IMR-90 (cell line): ENCODE measurements around the gene DOK1. TPM values are rescaled to one million over a fixed set of nuclear protein-coding genes. Genes with fewer than 3 reads are reported as not detected.

Source experiments
- ATAC-seq: fragments of 200-7000 bp; cut with Tn5 transposase; 2 replicates; pipeline ENCODE4 v1.9.1; 2020; ENCODE audit warnings: low read depth, mild to moderate bottlenecking, moderate library complexity
- BruUV-seq: library from RNA; stranded (reverse); fragments of 400-500 nt; replicated peaks from 2 replicates; lab custom pipeline; 2021; lab: Mats Ljungman, UMichigan
- CTCF ChIA-PET: fragments of 300-600 bp; formaldehyde crosslinking; extraction: SDS; loops from one replicate; lab custom pipeline; 2021; ENCODE audit warnings: antibody characterized with exemption; lab: Yijun Ruan, JAX
- POLR2A ChIA-PET: fragments of 300-600 bp; sonication (Branson Sonifier 250); formaldehyde crosslinking; loops from one replicate; lab custom pipeline; 2022; ENCODE audit warnings: antibody characterized with exemption; ENCODE audit not compliant: unreplicated experiment; lab: Charles Lee
- DNase-seq: peaks from one replicate; pipeline ENCODE4 v3.0.0; 2013
- H2AFZ ChIP-seq: replicated peaks from 2 replicates; pipeline ENCODE3; 2013; ENCODE audit warnings: low read length, mild to moderate bottlenecking; ENCODE audit not compliant: poor library complexity
- H2AK5ac ChIP-seq: 2 replicates; pipeline ENCODE4 v1.6.1; 2013; ENCODE audit warnings: low read depth, low read length, inconsistent platforms
- H2AK9ac ChIP-seq: replicated peaks from 2 replicates; pipeline ENCODE3; 2013; ENCODE audit warnings: mild to moderate bottlenecking, low read depth, low read length, moderate library complexity; ENCODE audit not compliant: poor library complexity
- H2BK120ac ChIP-seq: 2 replicates; pipeline ENCODE4 v1.6.1; 2013; ENCODE audit warnings: low read depth, low read length, inconsistent platforms
- H2BK15ac ChIP-seq: 3 replicates; pipeline ENCODE4 v1.6.1; 2013; ENCODE audit warnings: low read depth, low read length, inconsistent platforms
- H2BK20ac ChIP-seq: 2 replicates; pipeline ENCODE4 v1.6.1; 2013; ENCODE audit warnings: low read depth, mild to moderate bottlenecking, inconsistent platforms, low read length, moderate library complexity
- H2BK5ac ChIP-seq: 2 replicates; pipeline ENCODE4 v1.6.1; 2013; ENCODE audit warnings: mild to moderate bottlenecking, low read depth, low read length, inconsistent platforms; ENCODE audit not compliant: poor library complexity, severe bottlenecking
- H3K14ac ChIP-seq: replicated peaks from 2 replicates; pipeline ENCODE4 v1.6.1; 2013; ENCODE audit warnings: low read depth, low read length, inconsistent platforms
- H3K18ac ChIP-seq: 2 replicates; pipeline ENCODE4 v1.6.1; 2013; ENCODE audit warnings: low read depth, low read length, control low read depth
- H3K23ac ChIP-seq: 2 replicates; pipeline ENCODE4 v1.6.1; 2013; ENCODE audit warnings: low read depth, low read length, inconsistent platforms
- H3K27ac ChIP-seq: 2 replicates; pipeline ENCODE4 v1.5.1; 2013; ENCODE audit warnings: mild to moderate bottlenecking, control low read depth, low read length; ENCODE audit not compliant: insufficient read depth
- H3K27me3 ChIP-seq: 2 replicates; pipeline ENCODE4 v1.6.1; 2013; ENCODE audit warnings: low read length; ENCODE audit not compliant: control insufficient read depth, insufficient read depth
- H3K36me3 ChIP-seq: 2 replicates; pipeline ENCODE4 v1.6.1; 2013; ENCODE audit warnings: low read length, mixed read lengths; ENCODE audit not compliant: control insufficient read depth, insufficient read depth
- H3K4ac ChIP-seq: 2 replicates; pipeline ENCODE4 v1.6.1; 2013; ENCODE audit warnings: low read depth, low read length, inconsistent platforms
- H3K4me1 ChIP-seq: 2 replicates; pipeline ENCODE4 v1.6.1; 2013; ENCODE audit warnings: low read length, mixed read lengths; ENCODE audit not compliant: control insufficient read depth, insufficient read depth
- H3K4me2 ChIP-seq: 2 replicates; pipeline ENCODE4 v1.6.1; 2013; ENCODE audit warnings: low read depth, mild to moderate bottlenecking, control low read depth, low read length, moderate library complexity
- H3K4me3 ChIP-seq: 2 replicates; pipeline ENCODE4 v1.5.1; 2013; ENCODE audit warnings: low read depth, mild to moderate bottlenecking, control low read depth, low read length, moderate library complexity; ENCODE audit not compliant: insufficient read depth
- H3K56ac ChIP-seq: 2 replicates; pipeline ENCODE4 v1.6.1; 2013; ENCODE audit warnings: low read length, inconsistent platforms; ENCODE audit not compliant: insufficient read depth; ENCODE audit errors: extremely low read depth
- H3K79me1 ChIP-seq, 2 experiments: 2 replicates each; pipeline ENCODE4 v1.6.1; 2013; ENCODE audit warnings: low read length in 2 of 2, inconsistent platforms in 1 of 2, low read depth in 1 of 2
- H3K9ac ChIP-seq: 2 replicates; pipeline ENCODE4 v1.6.1; 2013; ENCODE audit warnings: low read depth, low read length, control low read depth
- H3K9me1 ChIP-seq: 2 replicates; pipeline ENCODE4 v1.6.1; 2013; ENCODE audit warnings: low read length, inconsistent platforms; ENCODE audit not compliant: insufficient read depth
- H3K9me3 ChIP-seq: 2 replicates; pipeline ENCODE4 v1.6.1; 2013; ENCODE audit warnings: low read length; ENCODE audit not compliant: control insufficient read depth, insufficient read depth
- H4K20me1 ChIP-seq: 2 replicates; pipeline ENCODE4 v1.6.1; 2013; ENCODE audit warnings: low read length, inconsistent platforms; ENCODE audit not compliant: insufficient read depth
- H4K5ac ChIP-seq: 2 replicates; pipeline ENCODE4 v1.6.1; 2013; ENCODE audit warnings: mild to moderate bottlenecking, low read depth, low read length, control low read depth
- H4K8ac ChIP-seq, 2 experiments: 2 replicates each; pipeline ENCODE4 v1.6.1; 2013; ENCODE audit warnings: low read depth in 2 of 2, low read length in 2 of 2, control low read depth in 1 of 2, inconsistent platforms in 1 of 2
- H4K91ac ChIP-seq: 2 replicates; pipeline ENCODE4 v1.6.1; 2013; ENCODE audit warnings: low read depth, low read length, inconsistent platforms; ENCODE audit not compliant: insufficient read depth
- BHLHE40 ChIP-seq: fragments of 150-350 bp; IDR thresholded peaks from 2 replicates; pipeline ENCODE4 v1.6.1; 2016; ENCODE audit warnings: mild to moderate bottlenecking, low read depth, low read length
- CEBPB ChIP-seq: IDR thresholded peaks from 2 replicates; pipeline ENCODE4 v1.6.1; 2012; ENCODE audit warnings: low read depth, low read length, improper control_type of control experiment
- CHD1 ChIP-seq: IDR thresholded peaks from 2 replicates; pipeline ENCODE4 v1.6.1; 2012; ENCODE audit warnings: low read depth, low read length, improper control_type of control experiment
- ELK1 ChIP-seq: fragments of 150-350 bp; IDR thresholded peaks from 2 replicates; pipeline ENCODE4 v1.6.1; 2016; ENCODE audit warnings: low read depth, mild to moderate bottlenecking, low read length, moderate library complexity, borderline replicate concordance
- FOS ChIP-seq: fragments of 150-350 bp; IDR thresholded peaks from 2 replicates; pipeline ENCODE4 v1.6.1; 2016; ENCODE audit warnings: low read depth, low read length
- MAFK ChIP-seq: IDR thresholded peaks from 2 replicates; pipeline ENCODE4 v1.6.1; 2012; ENCODE audit warnings: low read depth, low read length, improper control_type of control experiment
- MAZ ChIP-seq: IDR thresholded peaks from 2 replicates; pipeline ENCODE4 v1.6.1; 2012; ENCODE audit warnings: low read depth, mild to moderate bottlenecking, low read length, improper control_type of control experiment, moderate library complexity, borderline replicate concordance
- MXI1 ChIP-seq: IDR thresholded peaks from 2 replicates; pipeline ENCODE4 v1.6.1; 2012; ENCODE audit warnings: low read depth, mild to moderate bottlenecking, low read length, moderate library complexity, borderline replicate concordance
- NFE2L2 ChIP-seq: fragments of 150-350 bp; IDR thresholded peaks from 2 replicates; pipeline ENCODE4 v1.6.1; 2016; ENCODE audit warnings: low read depth, mild to moderate bottlenecking, low read length
- RAD21 ChIP-seq: IDR thresholded peaks from 2 replicates; pipeline ENCODE4 v1.6.1; 2012; ENCODE audit warnings: low read length, improper control_type of control experiment
- RFX5 ChIP-seq: IDR thresholded peaks from 2 replicates; pipeline ENCODE4 v1.8.0; 2012; ENCODE audit warnings: low read depth, mild to moderate bottlenecking, low read length, moderate library complexity
- SMC3 ChIP-seq: fragments of 150-350 bp; IDR thresholded peaks from 2 replicates; pipeline ENCODE4 v1.6.1; 2016; ENCODE audit warnings: low read depth, mild to moderate bottlenecking, antibody characterized with exemption, low read length, moderate library complexity
- USF2 ChIP-seq: fragments of 150-350 bp; IDR thresholded peaks from 2 replicates; pipeline ENCODE4 v1.6.1; 2017; ENCODE audit warnings: mild to moderate bottlenecking, antibody characterized with exemption, low read length, low read depth
- WGBS, 2 experiments: methylation state at CpG; one replicate each; pipeline versions ENCODE4 v1.1.5 to v1.1.7; 2013; ENCODE audit warnings: missing lambda C conversion rate in 2 of 2; ENCODE audit not compliant: insufficient read length in 1 of 2; ENCODE audit errors: extremely low coverage in 2 of 2; 5-methylcytosine and 5-hydroxymethylcytosine counted together
- dilution Hi-C: fragments of 300-500 bp; cut with HindIII; formaldehyde crosslinking; loops from one replicate; pipeline ENCODE4 v1.14.3; 2018; ENCODE audit warnings: low sequenced_read_pairs; ENCODE audit not compliant: unreplicated experiment
- in situ Hi-C: fragments of 300-500 bp; cut with MboI; formaldehyde crosslinking; loops from 3 replicates; pipeline ENCODE4 v1.14.3; 2019; ENCODE audit warnings: low sequenced_read_pairs, inconsistent platforms, mixed read lengths
- intact Hi-C: fragments of 100-400 bp; cut with micrococcal nuclease; formaldehyde crosslinking; loops from 2 replicates; pipeline ENCODE4 v1.10.0; 2022
- polyA plus RNA-seq, 3 experiments: library from polyadenylated mRNA; depleted of rRNA; stranded (reverse); fragments of >200 nt; gene quantifications; 2 replicates each; pipeline ENCODE4 v1.2.3, GENCODE V29; 2012; ENCODE audit warnings: low replicate concordance in 1 of 3
- total RNA-seq: library from RNA; depleted of rRNA; stranded (reverse); fragments of >200 nt; gene quantifications from 2 replicates; pipeline ENCODE4 v1.2.3, GENCODE V29; 2012
- TF ChIP-seq, protein P1 (sequence below): conservative IDR thresholded peaks from 2 replicates; pipeline ENCODE4 v1.5.1; 2012; ENCODE audit warnings: mild to moderate bottlenecking, low read depth, low read length, improper control_type of control experiment

Gene DOK1
- total and polyA plus RNA-seq, 2 of the 4 experiments (the other 2 are of a cell fraction) = 15.4 to 17.6 TPM

DNA sequence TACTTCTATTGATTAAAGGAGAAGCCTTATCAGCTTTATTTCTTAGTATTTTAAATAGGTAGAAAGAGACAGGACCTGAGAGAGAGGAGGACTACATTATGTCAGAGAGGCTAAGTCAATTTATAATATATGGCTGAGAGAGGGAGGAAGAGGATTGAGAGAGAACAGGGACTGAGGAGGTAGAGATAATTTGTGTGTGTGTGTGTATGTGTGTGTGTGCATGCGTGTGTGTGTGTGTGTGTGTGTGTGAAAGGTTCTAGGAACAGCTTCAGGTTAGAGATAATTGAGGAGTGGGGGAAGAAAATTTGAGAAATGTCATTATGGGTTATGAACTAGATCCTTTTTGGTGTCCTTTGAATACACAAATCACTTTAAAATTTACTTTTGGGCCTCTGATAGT, 15.2 kb downstream of the DOK1 start:
- Histone ChIP-seq H3K9ac (no peak overlapping the region), H3K56ac (no peak overlapping the region), H3K9me1 (peaks cover 17% of the 10 kb centered on the region), H4K20me1 (no peaks in the 10 kb centered on the region), H3K27me3 (no peaks in the 10 kb centered on the region), H2BK5ac (peak overlapping the region; percentile 63), H3K27ac (no peak overlapping the region), H3K79me1 (no peaks in the 10 kb centered on the region), H3K4me2 (no peak overlapping the region), H2BK20ac (no peak overlapping the region), H3K9me3 (no peaks in the 10 kb centered on the region), H3K4me3 (no peak overlapping the region), H3K18ac (no peak overlapping the region; the same call in 1 of the 2 replicates), H2BK15ac (no peak overlapping the region), H4K91ac (no peak overlapping the region; the same call in 1 of the 2 replicates), H2BK120ac (peak overlapping the region; percentile 19; the same call in 1 of the 2 replicates), H3K4ac (0 out of 2 replicates have a peak overlapping the region, but pooled peaks have one; percentile 10), H3K36me3 (no peaks in the 10 kb centered on the region), H4K8ac (no peak overlapping the region), H3K4me1 (peaks cover 13% of the 10 kb centered on the region), H4K5ac (no peak overlapping the region), H2AFZ (no peak overlapping the region), H2AK9ac (no peak overlapping the region), H3K14ac (no peak overlapping the region), H2AK5ac (peak overlapping the region; percentile 72), H3K23ac (no peak overlapping the region)
- POLR2A ChIA-PET = no interaction called here
- intact Hi-C loops = no loop called here
- BruUV-seq = no TSS peak
- ATAC-seq (no peak), DNase-seq (no peak)
- in situ Hi-C loops = no loop called here
- no CpG with 5 or more reads among the region's 1 CpG for WGBS, 2 experiments
- CTCF ChIA-PET = no interaction called here
- dilution Hi-C loops = no loop called here
- TF ChIP-seq, protein P1, sequence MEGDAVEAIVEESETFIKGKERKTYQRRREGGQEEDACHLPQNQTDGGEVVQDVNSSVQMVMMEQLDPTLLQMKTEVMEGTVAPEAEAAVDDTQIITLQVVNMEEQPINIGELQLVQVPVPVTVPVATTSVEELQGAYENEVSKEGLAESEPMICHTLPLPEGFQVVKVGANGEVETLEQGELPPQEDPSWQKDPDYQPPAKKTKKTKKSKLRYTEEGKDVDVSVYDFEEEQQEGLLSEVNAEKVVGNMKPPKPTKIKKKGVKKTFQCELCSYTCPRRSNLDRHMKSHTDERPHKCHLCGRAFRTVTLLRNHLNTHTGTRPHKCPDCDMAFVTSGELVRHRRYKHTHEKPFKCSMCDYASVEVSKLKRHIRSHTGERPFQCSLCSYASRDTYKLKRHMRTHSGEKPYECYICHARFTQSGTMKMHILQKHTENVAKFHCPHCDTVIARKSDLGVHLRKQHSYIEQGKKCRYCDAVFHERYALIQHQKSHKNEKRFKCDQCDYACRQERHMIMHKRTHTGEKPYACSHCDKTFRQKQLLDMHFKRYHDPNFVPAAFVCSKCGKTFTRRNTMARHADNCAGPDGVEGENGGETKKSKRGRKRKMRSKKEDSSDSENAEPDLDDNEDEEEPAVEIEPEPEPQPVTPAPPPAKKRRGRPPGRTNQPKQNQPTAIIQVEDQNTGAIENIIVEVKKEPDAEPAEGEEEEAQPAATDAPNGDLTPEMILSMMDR = no peak
- TF ChIP-seq NFE2L2 (no peak), MAFK (no peak), CHD1 (no peak), MXI1 (no peak), USF2 (no peak), RAD21 (no peak), MAZ (no peak), SMC3 (no peak), CEBPB (no peak), RFX5 (no peak), BHLHE40 (no peak), FOS (no peak), ELK1 (no peak)
